SK-N-SH (cell line): ENCODE data around the gene RPS16.

Experiments
- CHD2 ChIP-seq: fragments of 150-350 bp; IDR thresholded peaks from 2 replicates; pipeline ENCODE4 v1.6.1; 2018; ENCODE audit warnings: low read length; ENCODE audit not compliant: partially characterized antibody
- EP300 ChIP-seq, 2 experiments: IDR thresholded peaks; 2 replicates each; pipeline versions ENCODE4 v1.4.0 to v1.6.1; 2012; ENCODE audit warnings: borderline replicate concordance in 1 of 2, low read depth in 1 of 2, low read length in 1 of 2
- FOXM1 ChIP-seq: IDR thresholded peaks from 2 replicates; pipeline ENCODE4 v1.4.0; 2012; ENCODE audit warnings: low read depth, mild to moderate bottlenecking
- GATA2 ChIP-seq: sonication (generic); formaldehyde crosslinking; IDR thresholded peaks from 2 replicates; pipeline ENCODE4 v1.5.0; 2020; ENCODE audit warnings: mild to moderate bottlenecking, missing genetic modification reagents
- MXI1 ChIP-seq: IDR thresholded peaks from 2 replicates; pipeline ENCODE4 v1.6.1; 2012; ENCODE audit warnings: mild to moderate bottlenecking, low read depth, low read length, improper control_type of control experiment
- NRF1 ChIP-seq: IDR thresholded peaks from 2 replicates; pipeline ENCODE4 v1.6.1; 2012; ENCODE audit warnings: low read depth, mild to moderate bottlenecking, low read length
- RAD21 ChIP-seq: IDR thresholded peaks from 2 replicates; pipeline ENCODE4 v1.6.1; 2012; ENCODE audit warnings: mild to moderate bottlenecking, low read length
- YY1 ChIP-seq: IDR thresholded peaks from 2 replicates; pipeline ENCODE4 v1.4.0; 2012; ENCODE audit warnings: low read depth, mild to moderate bottlenecking
- TF ChIP-seq, protein P1 (sequence below): fragments of 200-600 bp; sonication (generic); IDR thresholded peaks from 2 replicates; pipeline ENCODE4 v1.6.1; 2017; ENCODE audit warnings: antibody characterized with exemption, mild to moderate bottlenecking, moderate library complexity
- TF ChIP-seq, protein P2 (sequence below): IDR thresholded peaks from 2 replicates; pipeline ENCODE4 v1.4.0; 2012; ENCODE audit warnings: low read depth, borderline replicate concordance

DNA sequence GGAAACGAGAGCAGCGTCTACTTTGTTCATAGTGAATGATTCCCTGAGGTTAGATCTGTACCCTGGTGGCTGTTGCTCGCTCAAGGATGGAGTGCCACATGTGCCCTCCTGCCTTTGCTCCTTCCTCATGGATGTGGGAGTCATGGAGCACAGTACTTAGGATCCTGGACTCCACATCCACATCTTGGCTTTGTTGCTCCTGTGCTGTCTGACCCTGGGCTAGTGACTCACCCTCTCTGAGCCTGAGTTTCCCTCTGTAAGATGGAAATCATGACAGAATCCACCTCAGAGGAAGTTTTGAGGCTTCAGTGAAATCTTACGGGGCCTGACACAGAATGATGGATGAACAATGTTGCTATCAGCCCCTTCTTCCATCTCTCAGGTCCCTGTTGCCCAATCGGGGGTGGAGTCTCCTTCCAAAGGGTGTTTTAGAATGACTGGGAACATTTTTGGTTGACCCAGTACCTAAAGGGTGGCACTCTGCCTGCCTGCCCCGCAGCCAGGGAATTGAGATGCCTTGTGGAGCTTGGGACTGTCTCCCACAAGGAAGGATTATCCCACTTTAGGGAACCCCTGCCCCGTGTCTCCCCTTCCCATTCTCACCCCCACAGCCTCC lies 35.1 kb upstream of the RPS16 start:
- no peak for TF ChIP-seq EP300 (IDR thresholded peaks at IDR 0.05; ENCODE audit: borderline replicate concordance in 1 of 2, low read depth in 1 of 2, low read length in 1 of 2)
- TF ChIP-seq, protein P1, sequence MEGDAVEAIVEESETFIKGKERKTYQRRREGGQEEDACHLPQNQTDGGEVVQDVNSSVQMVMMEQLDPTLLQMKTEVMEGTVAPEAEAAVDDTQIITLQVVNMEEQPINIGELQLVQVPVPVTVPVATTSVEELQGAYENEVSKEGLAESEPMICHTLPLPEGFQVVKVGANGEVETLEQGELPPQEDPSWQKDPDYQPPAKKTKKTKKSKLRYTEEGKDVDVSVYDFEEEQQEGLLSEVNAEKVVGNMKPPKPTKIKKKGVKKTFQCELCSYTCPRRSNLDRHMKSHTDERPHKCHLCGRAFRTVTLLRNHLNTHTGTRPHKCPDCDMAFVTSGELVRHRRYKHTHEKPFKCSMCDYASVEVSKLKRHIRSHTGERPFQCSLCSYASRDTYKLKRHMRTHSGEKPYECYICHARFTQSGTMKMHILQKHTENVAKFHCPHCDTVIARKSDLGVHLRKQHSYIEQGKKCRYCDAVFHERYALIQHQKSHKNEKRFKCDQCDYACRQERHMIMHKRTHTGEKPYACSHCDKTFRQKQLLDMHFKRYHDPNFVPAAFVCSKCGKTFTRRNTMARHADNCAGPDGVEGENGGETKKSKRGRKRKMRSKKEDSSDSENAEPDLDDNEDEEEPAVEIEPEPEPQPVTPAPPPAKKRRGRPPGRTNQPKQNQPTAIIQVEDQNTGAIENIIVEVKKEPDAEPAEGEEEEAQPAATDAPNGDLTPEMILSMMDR: no peak
- TF ChIP-seq MXI1: no peak
- TF ChIP-seq GATA2 (CRISPR knock-in tag): no peak
- no peak for TF ChIP-seq RAD21
- TF ChIP-seq, protein P2, sequence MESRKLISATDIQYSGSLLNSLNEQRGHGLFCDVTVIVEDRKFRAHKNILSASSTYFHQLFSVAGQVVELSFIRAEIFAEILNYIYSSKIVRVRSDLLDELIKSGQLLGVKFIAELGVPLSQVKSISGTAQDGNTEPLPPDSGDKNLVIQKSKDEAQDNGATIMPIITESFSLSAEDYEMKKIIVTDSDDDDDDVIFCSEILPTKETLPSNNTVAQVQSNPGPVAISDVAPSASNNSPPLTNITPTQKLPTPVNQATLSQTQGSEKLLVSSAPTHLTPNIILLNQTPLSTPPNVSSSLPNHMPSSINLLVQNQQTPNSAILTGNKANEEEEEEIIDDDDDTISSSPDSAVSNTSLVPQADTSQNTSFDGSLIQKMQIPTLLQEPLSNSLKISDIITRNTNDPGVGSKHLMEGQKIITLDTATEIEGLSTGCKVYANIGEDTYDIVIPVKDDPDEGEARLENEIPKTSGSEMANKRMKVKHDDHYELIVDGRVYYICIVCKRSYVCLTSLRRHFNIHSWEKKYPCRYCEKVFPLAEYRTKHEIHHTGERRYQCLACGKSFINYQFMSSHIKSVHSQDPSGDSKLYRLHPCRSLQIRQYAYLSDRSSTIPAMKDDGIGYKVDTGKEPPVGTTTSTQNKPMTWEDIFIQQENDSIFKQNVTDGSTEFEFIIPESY: no peak
- no peak for TF ChIP-seq YY1
- TF ChIP-seq CHD2: no peak
- TF ChIP-seq NRF1: no peak
- TF ChIP-seq FOXM1: no peak
